Suppressor macrophage (primary cell): ENCODE data around the gene SLC15A1.

Experiments used
- DNase-seq, 4 experiments: peaks; one replicate each; pipeline ENCODE4 v3.0.0-alpha.2; 2020 to 2022

SLC15A1 gene

DNA sequence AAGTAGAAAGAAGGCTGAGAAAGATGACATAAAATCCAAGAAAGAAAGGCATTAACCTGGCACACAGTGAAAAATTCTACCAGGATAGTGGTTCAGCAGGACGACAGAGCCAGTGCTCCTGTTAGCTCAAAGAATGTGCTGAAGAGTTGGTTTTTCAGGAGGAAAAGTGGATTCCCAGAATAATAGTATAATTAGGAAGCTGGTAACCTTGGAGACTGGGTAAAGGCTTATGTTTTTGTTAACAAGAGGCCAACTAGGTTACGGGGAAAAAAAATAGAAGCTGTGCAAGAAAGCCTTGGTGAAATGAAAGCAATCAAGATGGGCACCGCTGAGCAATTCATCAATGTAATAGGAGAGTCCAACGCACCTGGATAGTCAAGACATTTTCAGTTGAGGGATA is 54.7 kb downstream of the SLC15A1 start:
- DNase-seq, result no peak

DNA sequence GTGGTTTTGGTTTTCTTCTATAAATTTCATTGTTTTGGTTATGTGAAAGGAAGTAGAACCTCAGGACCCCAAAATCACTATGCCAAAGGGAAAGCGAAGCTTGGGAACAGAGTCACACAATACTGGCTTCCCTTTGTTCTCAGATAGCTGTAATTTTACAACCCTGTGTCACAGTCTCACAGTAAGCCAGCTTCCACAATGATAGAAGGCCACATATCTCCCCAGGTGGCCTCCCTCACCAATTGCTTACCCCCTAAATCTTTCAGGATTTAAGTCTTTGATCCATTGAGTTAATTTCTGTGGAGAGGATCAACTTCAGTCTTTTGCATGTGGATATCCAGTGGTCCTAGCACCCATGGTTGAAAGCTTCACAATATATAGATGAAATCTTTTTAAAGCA is 58.7 kb downstream of the SLC15A1 start:
- no peak for DNase-seq

DNA sequence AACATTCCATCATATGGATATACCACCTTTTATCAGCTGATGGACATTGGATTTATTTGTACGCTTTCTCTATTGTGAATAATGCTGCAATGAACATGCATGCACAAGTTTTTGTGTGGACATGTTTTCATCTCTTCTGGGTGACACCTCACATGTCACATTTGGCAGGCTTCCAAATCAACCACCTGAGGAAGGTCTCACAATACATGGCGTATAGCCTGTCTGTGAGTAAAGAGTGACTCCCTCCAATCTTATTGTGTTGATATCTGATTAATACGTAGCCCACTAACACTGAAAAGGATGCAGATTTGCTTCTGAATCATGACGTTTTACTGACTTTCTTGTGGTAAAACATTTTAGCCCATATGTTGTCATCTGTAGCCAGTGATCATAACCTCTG is 61.1 kb downstream of the SLC15A1 start:
- DNase-seq, result no peak

DNA sequence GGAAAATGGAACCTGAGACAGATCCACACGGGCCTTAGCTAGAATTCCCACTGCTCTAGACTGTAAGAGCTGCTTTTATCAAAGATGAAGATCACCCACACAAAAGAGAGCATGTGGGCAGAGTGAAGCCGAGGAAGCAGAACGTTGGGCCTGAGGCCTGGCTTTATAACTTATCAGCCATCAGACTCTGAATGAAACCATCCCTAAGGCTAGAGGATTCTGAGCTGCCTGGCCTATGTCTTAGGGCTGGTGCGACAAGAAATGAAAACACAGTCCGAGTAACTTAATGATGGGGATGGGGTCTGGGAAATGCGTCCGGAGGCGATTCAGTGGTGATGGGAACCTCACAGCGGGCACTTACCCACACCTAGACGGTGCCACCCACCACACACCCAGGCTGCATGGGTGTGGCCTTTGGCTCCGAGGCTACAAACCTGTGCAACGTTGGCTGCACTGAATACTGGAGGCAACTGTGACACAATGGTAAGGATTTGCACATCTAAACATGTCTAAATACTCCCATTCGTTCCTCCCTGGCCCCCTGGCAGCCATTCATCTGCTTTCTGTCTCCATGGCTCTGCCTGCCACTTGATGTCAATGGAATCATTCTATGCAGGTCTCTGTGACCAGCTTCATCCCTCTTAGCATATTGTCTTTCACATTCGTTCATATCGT is 62.0 kb downstream of the SLC15A1 start:
- DNase-seq, result no peak

DNA sequence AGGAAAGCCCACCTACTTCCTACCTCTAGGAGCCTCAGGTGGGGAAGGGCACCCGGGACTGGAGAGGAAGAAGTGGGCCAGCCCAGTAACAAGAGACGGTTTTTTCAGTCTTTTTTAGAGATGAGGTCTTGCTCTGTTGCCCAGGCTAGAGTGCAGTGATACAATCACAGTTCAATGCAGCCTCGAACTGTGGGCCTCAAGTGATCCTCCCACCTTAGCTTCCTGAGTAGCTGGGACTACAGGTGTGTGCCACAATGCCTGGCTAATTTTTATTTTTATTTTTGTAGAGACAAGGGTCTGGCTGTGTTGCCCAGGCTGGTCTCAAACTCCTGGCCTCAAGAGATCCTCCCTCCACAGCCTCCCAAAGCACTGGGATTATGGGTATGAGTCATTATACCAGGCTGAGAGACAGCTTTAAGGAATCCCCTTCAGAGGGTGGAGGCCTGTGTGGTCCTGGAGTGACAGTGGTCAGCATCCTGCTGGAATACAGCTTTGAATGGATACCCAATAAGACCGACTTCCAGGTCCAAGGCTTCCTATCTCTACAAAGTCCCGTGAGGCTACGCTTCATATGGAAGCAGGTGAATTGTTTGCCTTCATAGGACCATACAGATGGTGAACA is 63.0 kb downstream of the SLC15A1 start:
- DNase-seq, result no peak

DNA sequence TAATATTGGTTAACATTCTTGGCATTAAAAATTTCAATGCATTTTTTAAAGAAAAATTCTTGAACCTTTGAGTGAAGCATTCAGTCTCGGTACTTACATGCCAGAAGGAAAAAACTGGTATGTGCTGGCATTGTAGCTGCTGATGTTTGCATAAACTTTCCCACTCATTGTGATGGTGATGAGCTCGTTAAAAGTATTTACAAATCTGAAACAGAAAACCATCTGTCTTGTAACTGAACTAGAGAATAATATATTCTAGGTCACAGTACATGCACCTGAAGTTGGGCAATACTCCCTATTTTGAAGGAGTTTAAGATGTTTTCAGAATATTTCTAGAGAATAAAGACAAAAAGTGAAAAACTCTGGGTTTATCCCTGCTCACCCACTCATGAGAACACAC is 64.1 kb downstream of the SLC15A1 start:
- no peak for DNase-seq

DNA sequence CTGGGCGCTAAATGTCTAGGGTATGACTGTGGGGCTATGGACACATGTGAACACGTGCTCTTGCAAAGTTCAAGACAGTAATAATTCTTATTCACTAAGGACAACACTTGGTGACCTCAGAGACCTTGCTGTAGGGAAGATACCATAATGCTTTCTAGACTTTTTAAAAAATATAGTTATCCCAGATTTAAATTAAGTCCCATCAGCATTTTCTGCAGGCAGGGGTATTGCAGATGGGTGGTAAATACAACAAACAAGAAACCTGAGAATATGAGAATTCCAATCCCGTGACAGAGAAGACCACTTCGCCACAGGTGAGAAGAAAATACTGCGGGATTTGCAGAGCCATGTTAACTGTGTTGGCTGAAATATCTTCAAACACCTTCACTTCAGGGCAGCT is 65.2 kb downstream of the SLC15A1 start:
- no peak for DNase-seq

DNA sequence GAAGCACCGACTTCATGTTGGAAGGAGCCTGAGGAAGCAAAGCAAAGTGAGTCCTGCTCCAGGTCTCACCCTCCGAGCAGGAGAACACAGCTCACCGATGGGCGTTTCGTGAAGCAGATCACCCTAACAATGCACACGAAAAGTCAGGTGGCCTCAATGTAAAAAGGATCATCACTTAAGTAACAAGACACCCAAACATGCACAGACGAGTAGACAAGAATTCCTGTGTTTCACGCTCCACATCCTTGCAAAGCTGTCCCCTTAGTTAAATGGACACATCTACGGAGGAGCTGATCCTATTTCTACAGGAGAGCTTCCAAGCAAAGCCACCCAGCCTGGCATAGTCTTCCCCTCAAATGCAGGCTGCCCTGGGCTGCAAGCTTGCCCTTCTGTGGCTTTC is 66.2 kb downstream of the SLC15A1 start:
- DNase-seq, result no peak

DNA sequence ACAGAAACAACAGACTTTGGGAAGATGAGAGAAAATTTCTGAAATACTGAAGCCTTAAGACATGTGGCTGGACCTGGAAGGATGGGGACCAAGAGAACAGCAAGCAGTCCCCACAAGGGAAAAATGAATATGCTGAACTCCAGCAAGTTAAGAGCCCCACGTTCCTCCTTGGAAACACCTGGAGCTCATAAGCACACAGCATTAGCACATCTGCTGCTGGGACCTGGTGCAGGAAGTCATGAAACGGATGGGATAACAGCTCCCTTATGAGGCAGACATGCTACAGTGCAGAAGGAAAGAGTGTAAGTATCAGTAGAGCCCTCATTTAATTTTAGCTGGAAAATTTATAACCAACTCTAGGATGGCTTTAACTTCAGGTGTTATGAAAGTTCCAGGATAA is 67.3 kb downstream of the SLC15A1 start:
- DNase-seq, result no peak

DNA sequence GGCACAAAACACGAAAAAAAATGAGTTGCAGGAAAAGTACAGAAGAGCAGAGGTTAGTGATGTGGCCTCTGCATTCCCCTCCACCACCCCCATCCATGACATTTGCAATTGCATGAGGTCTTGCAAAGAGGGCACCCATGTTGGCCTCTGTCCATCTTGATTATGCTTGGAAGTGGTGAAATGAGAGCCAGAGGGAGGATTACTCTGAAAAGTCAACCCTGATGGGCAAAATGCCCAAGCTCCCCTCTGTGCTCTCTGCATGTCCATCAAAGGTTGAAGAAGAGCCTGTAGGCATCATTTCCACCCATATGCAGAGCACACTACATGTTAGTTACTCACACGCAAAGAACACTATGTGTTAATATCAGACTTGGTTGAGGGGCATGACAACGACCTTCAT is 71.4 kb downstream of the SLC15A1 start:
- DNase-seq, result no peak

DNA sequence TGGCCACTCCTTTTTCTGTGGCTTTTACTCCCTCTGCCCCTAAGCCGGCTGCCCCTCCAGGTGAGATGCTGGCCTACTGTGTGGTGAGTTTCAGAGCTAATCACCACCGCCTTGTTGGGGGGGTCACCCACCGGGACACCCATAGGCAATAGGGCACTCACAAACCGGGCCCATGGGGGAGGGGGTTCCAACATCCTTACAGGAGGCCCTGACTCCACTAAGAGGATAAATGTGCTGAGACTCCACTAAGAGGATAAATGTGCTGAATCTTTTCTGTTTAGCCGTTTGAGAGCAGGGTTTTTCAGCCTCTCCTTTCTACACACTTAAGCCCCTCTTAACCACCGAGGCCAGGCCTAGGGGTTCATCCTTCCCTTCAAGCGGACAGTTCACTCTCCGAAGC is 73.7 kb downstream of the SLC15A1 start:
- DNase-seq, result no peak

DNA sequence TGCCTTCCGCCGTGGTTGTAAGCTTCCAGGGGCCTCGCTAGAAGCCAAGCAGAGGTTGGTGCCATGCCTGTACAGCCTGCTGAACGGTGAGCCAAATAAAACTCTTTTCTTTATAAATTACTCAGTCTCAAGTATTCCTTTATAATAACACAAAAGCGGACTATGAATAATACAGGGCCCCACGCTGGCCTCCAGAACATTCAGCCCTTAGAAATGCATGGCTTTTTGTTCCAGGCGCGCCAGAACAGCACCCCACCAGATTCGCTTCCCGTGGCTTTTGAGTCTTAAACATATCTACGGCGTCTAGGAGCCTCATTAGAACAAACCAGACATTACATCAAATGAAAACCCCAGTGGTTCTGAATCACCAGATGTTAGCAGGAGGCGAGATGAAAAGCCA is 75.1 kb downstream of the SLC15A1 start:
- DNase-seq, result no peak

DNA sequence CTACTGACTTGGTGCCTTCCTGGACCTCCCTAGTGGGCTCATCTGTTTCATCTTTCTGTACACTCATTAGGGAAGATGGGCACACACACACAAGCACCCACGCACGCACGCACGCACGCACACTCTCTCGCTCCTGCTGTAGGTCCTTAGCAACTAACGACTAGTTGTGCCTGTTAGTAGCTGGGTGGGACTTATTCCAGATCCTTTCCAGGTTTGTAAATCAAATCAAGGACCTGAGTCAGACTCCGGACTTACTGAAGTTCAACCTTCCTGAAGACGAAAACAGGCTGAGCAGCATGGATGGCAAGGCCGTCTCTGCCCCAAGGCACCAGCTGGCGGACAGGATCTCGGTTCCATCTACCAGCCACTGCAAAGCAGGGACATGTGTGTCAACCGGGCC is 76.2 kb downstream of the SLC15A1 start:
- DNase-seq, result no peak

DNA sequence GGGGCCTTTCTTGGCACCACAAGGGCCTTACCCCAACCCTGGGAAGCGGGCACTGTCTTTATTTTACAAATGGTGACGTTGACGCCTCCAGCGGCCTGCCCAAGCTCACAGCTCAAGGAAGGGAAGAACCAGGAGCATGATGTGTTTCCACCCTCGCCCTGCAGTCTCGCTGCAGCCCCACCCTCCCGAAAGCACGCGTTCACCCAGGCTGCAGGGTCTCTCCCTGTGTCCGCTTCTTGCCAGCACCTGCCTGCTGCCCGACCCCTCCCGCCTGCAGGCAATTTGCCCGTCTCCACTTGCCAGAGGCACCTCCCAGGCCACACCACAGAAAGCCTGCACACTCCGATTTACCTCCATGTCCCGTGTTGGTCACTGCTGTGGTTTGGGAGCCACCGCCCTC is 76.6 kb downstream of the SLC15A1 start:
- DNase-seq, result no peak

DNA sequence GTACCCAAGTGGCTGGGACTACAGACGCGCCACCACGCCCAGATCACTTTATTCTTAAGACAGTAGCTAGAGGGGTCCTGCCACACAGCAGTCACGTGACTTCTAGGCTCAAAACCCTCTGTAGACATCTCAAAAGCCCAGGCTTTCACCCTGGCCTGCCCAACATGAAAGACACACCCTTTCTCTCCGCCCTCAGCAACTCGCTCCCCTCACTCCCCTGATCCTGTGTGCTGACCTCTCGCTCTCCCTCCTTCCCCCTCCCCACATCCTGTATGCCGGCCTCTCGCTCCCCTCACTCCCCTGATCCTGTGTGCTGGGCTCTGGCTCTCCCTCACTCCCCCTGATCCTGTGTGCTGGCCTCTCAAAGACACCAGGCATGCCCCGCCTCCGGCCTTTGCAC is 77.4 kb downstream of the SLC15A1 start:
- DNase-seq, result no peak

DNA sequence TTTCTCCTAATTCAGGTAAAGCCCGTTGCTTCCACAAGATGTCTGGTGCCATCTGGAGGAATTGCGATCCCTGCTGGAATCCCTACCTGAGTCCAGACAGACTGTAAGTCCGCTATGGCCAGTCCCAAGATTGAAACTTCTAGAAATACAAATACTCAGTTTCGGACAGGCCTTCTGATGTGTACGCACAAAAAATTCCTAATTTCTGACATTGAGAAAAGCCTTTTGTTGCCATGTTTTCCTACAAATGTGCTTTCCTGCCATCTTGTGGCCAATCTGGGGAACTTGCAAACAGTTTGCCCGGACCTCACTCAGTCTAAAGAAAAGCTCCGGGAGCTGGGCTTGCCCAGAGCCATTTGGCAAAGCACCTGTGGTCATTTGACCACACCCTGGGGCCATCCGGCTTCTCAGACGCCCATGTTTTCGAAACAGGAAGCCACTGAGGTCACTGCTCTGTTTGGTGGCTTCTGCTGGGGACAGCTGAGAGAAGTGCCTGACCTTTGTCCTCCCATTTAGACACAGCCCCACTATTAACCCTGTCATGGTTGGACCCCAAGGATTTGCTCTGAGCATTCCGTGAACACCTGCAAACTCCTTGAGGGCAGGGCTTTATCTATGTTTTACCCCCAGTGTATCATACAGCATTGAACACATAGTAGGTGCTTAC is 79.4 kb downstream of the SLC15A1 start:
- DNase-seq, result peak; percentile 69 to 81 (median 75)

DNA sequence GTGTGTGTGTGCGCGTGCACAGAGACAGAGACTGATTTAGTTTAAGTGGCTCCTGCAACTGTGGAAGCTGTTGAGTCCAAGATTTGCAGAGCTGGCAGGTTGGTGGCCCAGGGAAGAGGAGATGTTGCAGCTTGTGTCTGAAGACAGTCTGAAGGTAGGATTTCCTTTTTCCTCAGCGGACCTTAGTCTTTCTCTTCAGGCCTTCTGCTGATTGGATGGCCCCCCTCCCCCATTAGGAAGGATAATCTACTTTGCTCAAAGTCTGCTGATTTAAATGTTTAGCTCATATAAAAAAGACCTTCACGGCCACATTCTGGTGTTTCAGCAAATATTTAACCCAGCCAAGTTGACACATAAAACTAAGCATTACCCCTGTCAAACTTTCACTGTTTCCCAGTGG is 84.3 kb downstream of the SLC15A1 start:
- no peak for DNase-seq

DNA sequence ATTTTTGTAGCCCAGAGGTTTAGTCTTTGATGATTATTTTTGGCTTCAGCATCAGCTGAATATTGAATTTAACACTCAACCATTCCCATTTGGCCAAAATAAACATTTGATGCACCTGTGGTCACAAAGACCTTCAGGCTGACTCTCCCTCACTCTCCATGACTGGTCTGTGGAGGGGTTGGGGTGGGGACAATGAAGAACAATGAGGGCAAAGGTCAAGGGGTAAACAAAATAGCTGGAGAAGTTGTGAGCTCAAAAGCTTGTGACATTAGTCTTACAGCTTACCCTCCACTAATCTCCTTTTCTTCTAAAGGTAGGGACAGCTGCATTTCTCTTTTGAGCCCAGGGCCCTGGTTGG is 86.9 kb downstream of the SLC15A1 start:
- DNase-seq, result no peak

DNA sequence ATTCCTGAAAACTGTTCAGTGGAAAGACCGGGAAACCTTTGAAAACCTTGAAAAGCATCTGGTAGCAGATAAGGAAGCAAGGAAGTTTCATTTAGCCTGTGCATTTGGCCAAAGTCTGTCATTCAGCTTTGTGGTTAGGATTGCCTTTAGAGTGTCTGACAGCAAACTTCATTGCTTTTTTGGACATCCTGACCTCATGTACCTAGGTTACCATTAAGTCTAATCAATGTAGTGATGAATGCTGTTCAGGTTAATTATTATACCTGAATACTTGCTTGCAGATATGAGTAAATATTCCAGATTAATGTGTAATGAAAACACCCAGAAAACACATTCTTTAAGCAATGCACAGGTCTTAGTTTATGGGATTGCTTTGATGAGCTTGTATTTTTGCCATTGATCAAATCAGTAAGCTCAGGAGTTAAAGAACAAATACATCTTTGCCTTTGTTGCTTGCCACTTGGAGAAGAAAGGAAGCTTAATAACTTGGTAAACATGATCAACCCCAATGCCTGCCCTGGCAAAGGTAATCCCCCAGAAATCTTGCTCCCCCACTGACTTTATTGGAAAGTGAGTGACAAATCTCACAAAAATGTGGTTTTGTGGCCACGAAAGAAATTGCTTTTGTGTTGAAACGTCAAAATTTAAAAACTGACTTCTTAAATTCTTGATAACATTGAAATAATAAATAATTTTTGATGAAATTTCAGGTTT is 87.4 kb downstream of the SLC15A1 start:
- DNase-seq, result no peak

DNA sequence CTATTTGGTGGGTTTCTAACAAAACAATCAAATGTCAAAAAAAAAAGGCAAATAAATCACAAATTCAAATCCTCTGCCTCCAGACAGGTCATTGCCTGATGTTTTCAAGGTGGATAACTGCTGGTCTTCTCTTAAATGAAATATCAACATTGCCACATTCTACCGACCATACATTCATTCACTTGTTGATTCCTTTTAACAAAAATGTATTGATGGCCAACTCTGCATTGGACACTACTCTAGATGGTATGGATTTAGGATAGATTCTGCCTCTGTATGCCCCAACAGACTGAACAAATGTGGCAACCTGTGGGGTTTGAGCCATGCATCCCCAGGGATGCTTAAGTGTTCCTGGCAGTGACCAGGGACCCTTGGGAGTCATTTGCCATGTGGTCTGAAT is 88.0 kb downstream of the SLC15A1 start:
- DNase-seq, result no peak

DNA sequence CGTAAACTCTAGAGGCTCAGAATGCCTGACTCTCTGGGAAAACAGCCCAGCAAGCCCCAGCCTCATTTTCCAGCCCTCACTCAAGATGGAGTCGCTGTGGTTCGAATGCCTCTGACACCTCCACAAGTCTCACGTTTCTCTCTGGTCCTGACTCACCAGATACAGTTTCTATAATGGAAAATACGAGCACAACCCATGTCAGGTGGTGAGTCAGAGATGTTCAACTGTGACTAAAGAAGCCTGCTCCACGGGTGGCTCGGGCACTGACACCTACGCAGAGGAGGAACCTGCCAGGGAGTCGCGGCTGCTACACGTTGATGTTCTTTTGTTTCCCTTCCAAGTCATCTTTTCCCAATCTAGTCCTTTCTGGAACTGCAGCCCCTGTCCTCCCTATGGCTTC is 88.4 kb downstream of the SLC15A1 start:
- DNase-seq, result peak in 1 of 4 experiments; percentile 15

DNA sequence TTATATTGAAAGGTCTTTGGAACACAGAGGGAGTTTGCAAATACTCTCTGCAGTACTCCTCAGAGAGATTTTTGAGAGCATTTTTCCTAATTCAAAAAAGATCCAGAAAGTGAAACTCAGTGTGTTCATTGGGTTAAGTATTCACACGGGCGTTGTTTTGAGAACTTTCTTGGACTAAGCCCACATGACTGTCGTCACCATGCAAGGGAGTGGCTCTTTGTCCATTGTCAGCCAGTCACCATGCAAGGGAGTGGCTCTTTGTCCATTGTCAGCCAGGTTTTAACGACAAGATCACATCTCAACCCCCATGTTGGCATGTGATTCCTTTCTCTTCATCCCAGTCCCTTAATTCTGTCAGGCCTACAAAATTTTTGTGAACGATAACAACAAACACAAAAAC is 94.3 kb downstream of the SLC15A1 start:
- DNase-seq, result no peak

DNA sequence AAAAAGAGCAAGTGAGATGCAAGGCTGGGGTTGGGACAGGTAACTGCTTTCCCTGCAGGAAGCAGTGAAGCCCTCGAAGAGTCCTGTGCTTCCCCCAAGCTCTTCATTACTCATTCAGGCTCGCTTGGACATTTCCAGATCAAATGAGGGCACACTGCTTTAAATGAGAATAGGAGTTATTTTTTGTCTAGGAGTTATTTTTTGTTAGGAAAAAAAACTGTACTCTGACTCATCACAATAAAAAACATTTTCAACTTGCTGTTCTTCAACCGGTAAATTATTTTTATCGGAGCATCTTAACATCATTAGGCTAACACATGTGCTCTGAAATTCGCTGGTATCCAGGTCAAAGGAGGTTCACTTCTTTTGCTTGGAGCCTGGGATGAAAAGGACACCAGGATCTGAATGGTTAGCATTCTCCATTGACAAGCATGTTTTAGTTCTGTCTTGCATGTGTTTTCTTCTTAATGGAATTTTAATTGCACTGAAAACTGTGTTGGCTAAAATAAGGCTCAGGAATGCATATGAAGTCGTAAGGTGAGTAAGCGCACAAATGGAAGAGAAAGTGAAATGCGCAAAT is 94.9 kb downstream of the SLC15A1 start:
- no peak for DNase-seq
